ENCODE data around the gene TANC2.
A peak's percentile ranks its signal among the peaks of the same experiment; 100 is the strongest.

DNA sequence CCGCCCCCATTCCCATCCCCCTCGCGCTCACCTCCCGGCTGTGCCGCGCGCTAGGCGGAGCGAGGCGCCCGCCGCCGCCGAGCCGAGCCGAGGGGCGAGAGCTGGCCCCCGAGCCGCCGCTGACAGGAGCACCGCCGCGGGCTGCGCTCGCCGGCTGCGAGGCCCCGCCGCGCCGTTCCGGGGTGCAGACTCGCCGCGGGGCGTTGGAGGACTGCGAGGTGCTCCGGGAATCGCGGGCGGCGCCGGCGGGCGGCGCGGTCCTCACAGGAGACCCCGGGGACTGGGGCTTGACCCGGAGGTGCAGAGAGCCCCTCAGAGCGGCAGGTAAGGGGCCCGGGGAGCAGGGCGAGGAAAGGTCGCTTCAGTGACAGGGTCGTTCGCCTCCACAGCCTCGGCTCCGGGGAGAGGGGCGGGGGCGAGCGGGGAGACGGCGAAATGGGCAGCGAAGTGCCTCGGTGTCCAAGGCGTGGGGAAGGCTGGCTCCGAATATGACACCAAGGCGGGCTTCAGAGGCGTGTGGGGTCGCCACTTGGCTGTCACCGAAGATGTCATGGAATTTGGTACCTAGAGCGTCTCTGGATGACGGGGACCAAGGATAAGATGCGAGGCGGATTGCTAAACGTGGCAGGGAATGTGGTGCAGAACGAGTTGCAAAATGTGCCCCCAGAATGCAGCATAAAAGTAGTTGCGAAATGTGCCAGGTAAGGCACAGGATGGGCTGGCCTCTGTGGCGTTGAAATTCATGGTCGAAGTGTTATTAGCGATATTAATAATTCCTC, 580 bp downstream of the TANC2 start:
- TF ChIP-seq, protein P1, sequence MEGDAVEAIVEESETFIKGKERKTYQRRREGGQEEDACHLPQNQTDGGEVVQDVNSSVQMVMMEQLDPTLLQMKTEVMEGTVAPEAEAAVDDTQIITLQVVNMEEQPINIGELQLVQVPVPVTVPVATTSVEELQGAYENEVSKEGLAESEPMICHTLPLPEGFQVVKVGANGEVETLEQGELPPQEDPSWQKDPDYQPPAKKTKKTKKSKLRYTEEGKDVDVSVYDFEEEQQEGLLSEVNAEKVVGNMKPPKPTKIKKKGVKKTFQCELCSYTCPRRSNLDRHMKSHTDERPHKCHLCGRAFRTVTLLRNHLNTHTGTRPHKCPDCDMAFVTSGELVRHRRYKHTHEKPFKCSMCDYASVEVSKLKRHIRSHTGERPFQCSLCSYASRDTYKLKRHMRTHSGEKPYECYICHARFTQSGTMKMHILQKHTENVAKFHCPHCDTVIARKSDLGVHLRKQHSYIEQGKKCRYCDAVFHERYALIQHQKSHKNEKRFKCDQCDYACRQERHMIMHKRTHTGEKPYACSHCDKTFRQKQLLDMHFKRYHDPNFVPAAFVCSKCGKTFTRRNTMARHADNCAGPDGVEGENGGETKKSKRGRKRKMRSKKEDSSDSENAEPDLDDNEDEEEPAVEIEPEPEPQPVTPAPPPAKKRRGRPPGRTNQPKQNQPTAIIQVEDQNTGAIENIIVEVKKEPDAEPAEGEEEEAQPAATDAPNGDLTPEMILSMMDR (IDR thresholded peaks at IDR 0.05) = peak; percentile 10; the same call in 1 of the 2 replicates
- TF ChIP-seq POLR2AphosphoS5 (IDR thresholded peaks at IDR 0.05; ENCODE audit: low read depth, low read length) (no peak), SIN3A (IDR thresholded peaks at IDR 0.05; ENCODE audit: borderline replicate concordance, insufficient read depth, low read depth, low read length) (no peak), TCF7L2 (IDR thresholded peaks at IDR 0.05; ENCODE audit: low read depth, low read length) (no peak)
- TF ChIP-seq, protein P2, sequence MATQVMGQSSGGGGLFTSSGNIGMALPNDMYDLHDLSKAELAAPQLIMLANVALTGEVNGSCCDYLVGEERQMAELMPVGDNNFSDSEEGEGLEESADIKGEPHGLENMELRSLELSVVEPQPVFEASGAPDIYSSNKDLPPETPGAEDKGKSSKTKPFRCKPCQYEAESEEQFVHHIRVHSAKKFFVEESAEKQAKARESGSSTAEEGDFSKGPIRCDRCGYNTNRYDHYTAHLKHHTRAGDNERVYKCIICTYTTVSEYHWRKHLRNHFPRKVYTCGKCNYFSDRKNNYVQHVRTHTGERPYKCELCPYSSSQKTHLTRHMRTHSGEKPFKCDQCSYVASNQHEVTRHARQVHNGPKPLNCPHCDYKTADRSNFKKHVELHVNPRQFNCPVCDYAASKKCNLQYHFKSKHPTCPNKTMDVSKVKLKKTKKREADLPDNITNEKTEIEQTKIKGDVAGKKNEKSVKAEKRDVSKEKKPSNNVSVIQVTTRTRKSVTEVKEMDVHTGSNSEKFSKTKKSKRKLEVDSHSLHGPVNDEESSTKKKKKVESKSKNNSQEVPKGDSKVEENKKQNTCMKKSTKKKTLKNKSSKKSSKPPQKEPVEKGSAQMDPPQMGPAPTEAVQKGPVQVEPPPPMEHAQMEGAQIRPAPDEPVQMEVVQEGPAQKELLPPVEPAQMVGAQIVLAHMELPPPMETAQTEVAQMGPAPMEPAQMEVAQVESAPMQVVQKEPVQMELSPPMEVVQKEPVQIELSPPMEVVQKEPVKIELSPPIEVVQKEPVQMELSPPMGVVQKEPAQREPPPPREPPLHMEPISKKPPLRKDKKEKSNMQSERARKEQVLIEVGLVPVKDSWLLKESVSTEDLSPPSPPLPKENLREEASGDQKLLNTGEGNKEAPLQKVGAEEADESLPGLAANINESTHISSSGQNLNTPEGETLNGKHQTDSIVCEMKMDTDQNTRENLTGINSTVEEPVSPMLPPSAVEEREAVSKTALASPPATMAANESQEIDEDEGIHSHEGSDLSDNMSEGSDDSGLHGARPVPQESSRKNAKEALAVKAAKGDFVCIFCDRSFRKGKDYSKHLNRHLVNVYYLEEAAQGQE (IDR thresholded peaks at IDR 0.05; ENCODE audit: insufficient read depth in 1 of 2, low read depth in 2 of 2, low read length in 1 of 2) = no peak
